Upper lobe of right lung (tissue), 1 donor: Measurements from ENCODE around the gene BMPR1A. TPM values are rescaled to one million over a fixed set of nuclear protein-coding genes. Genes with fewer than 3 reads are reported as not detected.
A peak's percentile ranks its signal among the peaks of the same experiment; 100 is the strongest.

Experiments
- ATAC-seq: fragments of 200-7000 bp; cut with Tn5 transposase; one replicate; pipeline ENCODE4 v1.9.1; 2020; ENCODE audit warnings: mild to moderate bottlenecking, moderate library complexity
- DNase-seq: peaks from one replicate; pipeline ENCODE4 v3.0.0-alpha.2; 2020
- H3K27ac ChIP-seq: fragments of 200-600 bp; one replicate; pipeline ENCODE4 v1.8.0; 2022
- H3K27me3 ChIP-seq: fragments of 200-600 bp; one replicate; pipeline ENCODE4 v1.8.0; 2022; ENCODE audit warnings: mild to moderate bottlenecking
- H3K36me3 ChIP-seq: fragments of 200-600 bp; one replicate; pipeline ENCODE4 v1.8.0; 2022
- H3K4me1 ChIP-seq: fragments of 200-600 bp; one replicate; pipeline ENCODE4 v1.8.0; 2022
- H3K4me3 ChIP-seq: fragments of 200-600 bp; one replicate; pipeline ENCODE4 v1.8.0; 2022; ENCODE audit warnings: mild to moderate bottlenecking
- H3K9me3 ChIP-seq: fragments of 200-600 bp; one replicate; pipeline ENCODE4 v1.8.0; 2022
- CTCF ChIP-seq: fragments of 200-600 bp; IDR thresholded peaks from one replicate; pipeline ENCODE4 v1.8.0; 2022; ENCODE audit warnings: antibody characterized with exemption
- intact Hi-C: fragments of 100-400 bp; cut with DNase I; formaldehyde crosslinking; loops from one replicate; pipeline ENCODE4 v1.11.0; 2022
- total RNA-seq: library from RNA; stranded (reverse); fragmentation: NEBNext Ultra II Directional; extraction: Animal tissue kit (Norgen Biotek cat#: 25700); gene quantifications from one replicate; pipeline ENCODE4 v1.2.1, GENCODE V29; 2021
- donor health status: DM: no; HTN: yes; CAD: no; lungs with severe emphysema.

BMPR1A gene
- total RNA-seq, 1 donor from 2014 or later: 41.2 TPM

- Histone ChIP-seq H3K4me3 (no peak overlapping the region), H3K4me1 (no peaks in the 10 kb centered on the region), H3K9me3 (no peaks in the 10 kb centered on the region), H3K27me3 (no peaks in the 10 kb centered on the region), H3K27ac (no peak overlapping the region), H3K36me3 (peaks cover 6% of the 10 kb centered on the region)
- ATAC-seq (no peak), DNase-seq (no peak)
- intact Hi-C loops: no loop called here
- no peak for TF ChIP-seq CTCF
Measured at GRCh38 chr10:86840498-86840897, 84.1 kb downstream of the BMPR1A start.

GRCh38 chr10:86846088-86846487 is 89.7 kb downstream of the BMPR1A start:
- no peak for TF ChIP-seq CTCF
- H3K4me3 ChIP-seq: no peak overlapping the region
- no peaks in the 10 kb centered on the region for H3K27me3 ChIP-seq
- H3K36me3 ChIP-seq: no peaks in the 10 kb centered on the region
- no peaks in the 10 kb centered on the region for H3K9me3 ChIP-seq
- H3K4me1 ChIP-seq: no peaks in the 10 kb centered on the region
- ATAC-seq (peak; percentile 79), DNase-seq (no peak)
- intact Hi-C loops: no loop called here
- no peak overlapping the region for H3K27ac ChIP-seq

GRCh38 chr10:86848747-86849146 is 92.3 kb downstream of the BMPR1A start:
- H3K27ac ChIP-seq: no peak overlapping the region
- intact Hi-C loops: no loop called here

GRCh38 chr10:86849181-86849894 is 92.9 kb downstream of the BMPR1A start:
- H3K4me3 ChIP-seq: no peak overlapping the region
- DNase-seq (no peak), ATAC-seq (no peak)
- intact Hi-C loops: no loop called here
- no peaks in the 10 kb centered on the region for H3K27me3 ChIP-seq
- TF ChIP-seq CTCF: no peak
- no peaks in the 10 kb centered on the region for H3K4me1 ChIP-seq
- no peaks in the 10 kb centered on the region for H3K36me3 ChIP-seq
- no peaks in the 10 kb centered on the region for H3K9me3 ChIP-seq
- H3K27ac ChIP-seq: no peak overlapping the region

More at GRCh38 chr10:86848747-86849146, 92.3 kb downstream of the BMPR1A start:
- DNase-seq (no peak), ATAC-seq (no peak)
- H3K27me3 ChIP-seq: no peaks in the 10 kb centered on the region
- no peak overlapping the region for H3K4me3 ChIP-seq
- no peaks in the 10 kb centered on the region for H3K9me3 ChIP-seq
- TF ChIP-seq CTCF: no peak
- H3K4me1 ChIP-seq: no peaks in the 10 kb centered on the region
- H3K36me3 ChIP-seq: no peaks in the 10 kb centered on the region

- TF ChIP-seq CTCF: no peak
- ATAC-seq: no peak
- Histone ChIP-seq H3K9me3 (no peaks in the 10 kb centered on the region), H3K4me3 (no peak overlapping the region), H3K4me1 (no peaks in the 10 kb centered on the region), H3K27me3 (no peaks in the 10 kb centered on the region), H3K27ac (no peak overlapping the region), H3K36me3 (no peaks in the 10 kb centered on the region)
- intact Hi-C loops: no loop called here
- DNase-seq: no peak
Measured at GRCh38 chr10:86850481-86850880, 94.1 kb downstream of the BMPR1A start.
